Measurements from ENCODE around the gene PRSS57. TPM values are rescaled to one million over a fixed set of nuclear protein-coding genes. Genes with fewer than 3 reads are reported as not detected.

The PRSS57 gene
- total and polyA plus RNA-seq, 2 of the 13 experiments (the other 11 are each of a cell fraction or from before 2014, with no cell fraction given), result 0.12 TPM; not detected in 1

DNA sequence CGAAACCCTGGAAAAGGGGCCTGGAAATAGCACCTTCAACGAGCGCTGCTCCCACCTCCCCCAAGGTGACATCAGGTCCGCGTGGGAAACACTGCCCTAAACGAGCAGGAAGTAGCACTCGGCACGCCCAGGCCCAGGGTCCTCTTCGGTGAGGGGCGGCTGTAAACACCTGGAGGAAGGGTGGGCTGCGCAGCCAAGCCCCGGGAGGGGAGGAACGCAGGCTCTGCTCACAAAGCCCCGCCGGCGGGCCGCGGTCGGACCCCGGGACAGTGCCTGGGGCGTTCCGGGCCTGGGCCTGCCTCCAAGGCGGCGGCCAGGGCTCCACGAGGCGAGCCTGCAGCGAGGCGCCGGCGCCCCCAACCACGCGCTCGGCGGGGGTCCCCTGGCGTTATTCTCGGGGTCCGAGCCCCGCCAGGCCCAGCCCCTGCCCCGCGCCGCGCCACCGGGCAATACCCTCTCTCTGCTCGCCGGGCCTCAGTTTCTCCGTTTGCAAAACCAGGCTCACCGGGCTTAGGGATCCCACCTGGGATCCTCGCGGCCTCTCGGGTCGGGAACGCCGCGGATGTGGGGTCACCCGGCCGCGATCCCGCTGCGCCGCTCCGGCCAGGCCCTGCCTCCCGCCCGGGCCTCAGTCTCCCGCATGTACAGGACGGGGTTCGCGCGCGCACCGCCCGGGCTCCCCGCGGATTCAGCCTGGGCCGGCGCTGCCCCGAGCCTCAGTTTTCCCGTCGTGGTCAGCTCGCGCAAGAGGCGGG, 32.9 kb downstream of the PRSS57 start (continued):
- no peak for TF ChIP-seq ZNF280B (CRISPR knock-in tag; IDR thresholded peaks at IDR 0.05; ENCODE audit: borderline replicate concordance)
- TF ChIP-seq NR2F1 (CRISPR knock-in tag; IDR thresholded peaks at IDR 0.05), result no peak
- no peak for TF ChIP-seq PHF5A (CRISPR knock-in tag; IDR thresholded peaks at IDR 0.05; ENCODE audit: low read depth, unreplicated experiment)
- TF ChIP-seq HNRNPH1 (optimal IDR thresholded peaks at IDR 0.05; ENCODE audit: low read depth, low read length), result no peak
- TF ChIP-seq MEF2D (CRISPR knock-in tag; IDR thresholded peaks at IDR 0.05), result no peak
- TF ChIP-seq ZNF333 (CRISPR knock-in tag; IDR thresholded peaks at IDR 0.05; ENCODE audit: borderline replicate concordance), result no peak
- TF ChIP-seq NFKBIZ (CRISPR knock-in tag; IDR thresholded peaks at IDR 0.05), result no peak
- peak; percentile 33; the same call in 1 of the 2 replicates for TF ChIP-seq POLR2AphosphoS5 (IDR thresholded peaks at IDR 0.05; ENCODE audit: low read depth, low read length)
- TF ChIP-seq, protein P1, sequence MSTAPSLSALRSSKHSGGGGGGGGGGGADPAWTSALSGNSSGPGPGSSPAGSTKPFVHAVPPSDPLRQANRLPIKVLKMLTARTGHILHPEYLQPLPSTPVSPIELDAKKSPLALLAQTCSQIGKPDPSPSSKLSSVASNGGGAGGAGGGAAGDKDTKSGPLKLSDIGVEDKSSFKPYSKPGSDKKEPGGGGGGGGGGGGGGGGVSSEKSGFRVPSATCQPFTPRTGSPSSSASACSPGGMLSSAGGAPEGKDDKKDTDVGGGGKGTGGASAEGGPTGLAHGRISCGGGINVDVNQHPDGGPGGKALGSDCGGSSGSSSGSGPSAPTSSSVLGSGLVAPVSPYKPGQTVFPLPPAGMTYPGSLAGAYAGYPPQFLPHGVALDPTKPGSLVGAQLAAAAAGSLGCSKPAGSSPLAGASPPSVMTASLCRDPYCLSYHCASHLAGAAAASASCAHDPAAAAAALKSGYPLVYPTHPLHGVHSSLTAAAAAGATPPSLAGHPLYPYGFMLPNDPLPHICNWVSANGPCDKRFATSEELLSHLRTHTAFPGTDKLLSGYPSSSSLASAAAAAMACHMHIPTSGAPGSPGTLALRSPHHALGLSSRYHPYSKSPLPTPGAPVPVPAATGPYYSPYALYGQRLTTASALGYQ (CRISPR knock-in tag; IDR thresholded peaks at IDR 0.05), result no peak
- TF ChIP-seq ZNF572 (CRISPR knock-in tag; IDR thresholded peaks at IDR 0.05), result no peak
- no peak for TF ChIP-seq ZBTB8A (CRISPR knock-in tag; IDR thresholded peaks at IDR 0.05; ENCODE audit: borderline replicate concordance, low read depth)
- TF ChIP-seq ZNF282 (IDR thresholded peaks at IDR 0.05; ENCODE audit: partially characterized antibody), result no peak
- no peak for TF ChIP-seq EEA1 (CRISPR knock-in tag; IDR thresholded peaks at IDR 0.05; ENCODE audit: borderline replicate concordance)
- TF ChIP-seq TSC22D2 (CRISPR knock-in tag; IDR thresholded peaks at IDR 0.05; ENCODE audit: borderline replicate concordance), result no peak
- no peak for TF ChIP-seq POLR2AphosphoS2 (IDR thresholded peaks at IDR 0.05; ENCODE audit: low read depth, low read length)
- no peak for TF ChIP-seq ZNF614 (CRISPR knock-in tag; IDR thresholded peaks at IDR 0.05; ENCODE audit: borderline replicate concordance)
- no peak for TF ChIP-seq TIGD3 (CRISPR knock-in tag; IDR thresholded peaks at IDR 0.05; ENCODE audit: borderline replicate concordance)
- TF ChIP-seq ZNF629 (CRISPR knock-in tag; conservative IDR thresholded peaks at IDR 0.05), result no peak
- no peak for TF ChIP-seq KMT2B (CRISPR knock-in tag; IDR thresholded peaks at IDR 0.05)
- no peak for TF ChIP-seq PAF1 (CRISPR knock-in tag; IDR thresholded peaks at IDR 0.05)
- TF ChIP-seq HDAC6 (IDR thresholded peaks at IDR 0.05; ENCODE audit: low read depth, low read length), result no peak
- no peak for TF ChIP-seq MZF1 (CRISPR knock-in tag; IDR thresholded peaks at IDR 0.05; ENCODE audit: borderline replicate concordance)
- peak; percentile 70 for TF ChIP-seq ZNF143 (CRISPR knock-in tag; IDR thresholded peaks at IDR 0.05)
- TF ChIP-seq SMAD9 (CRISPR knock-in tag; IDR thresholded peaks at IDR 0.05), result no peak
- TF ChIP-seq, protein P2, sequence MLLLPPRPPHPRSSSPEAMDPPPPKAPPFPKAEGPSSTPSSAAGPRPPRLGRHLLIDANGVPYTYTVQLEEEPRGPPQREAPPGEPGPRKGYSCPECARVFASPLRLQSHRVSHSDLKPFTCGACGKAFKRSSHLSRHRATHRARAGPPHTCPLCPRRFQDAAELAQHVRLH (CRISPR knock-in tag; IDR thresholded peaks at IDR 0.05; ENCODE audit: borderline replicate concordance, low read depth), result no peak
- TF ChIP-seq GPN1 (CRISPR knock-in tag; IDR thresholded peaks at IDR 0.05; ENCODE audit: borderline replicate concordance), result no peak

Measured in HepG2 (cell line).